GM21825 (cell line): ENCODE measurements around the gene ASS1.

ENCODE experiments used
- ATAC-seq: cut with Tn5 transposase; IDR thresholded peaks from one replicate; pipeline ENCODE4 v1.9.1; 2021; ENCODE audit warnings: mild to moderate bottlenecking, moderate library complexity; ENCODE audit not compliant: unreplicated experiment

ASS1 gene

GRCh38 chr9:130549093-130549735, 104.5 kb downstream of the ASS1 start:
- no peak for ATAC-seq
